Measurements from ENCODE around the gene TMEM123. TPM values are rescaled to one million over a fixed set of nuclear protein-coding genes. Genes with fewer than 3 reads are reported as not detected.

The TMEM123 gene
- total and polyA plus RNA-seq, 2 donors (not counting 1 experiment from before 2014, with no cell fraction given): 36.7 to 422 TPM

DNA sequence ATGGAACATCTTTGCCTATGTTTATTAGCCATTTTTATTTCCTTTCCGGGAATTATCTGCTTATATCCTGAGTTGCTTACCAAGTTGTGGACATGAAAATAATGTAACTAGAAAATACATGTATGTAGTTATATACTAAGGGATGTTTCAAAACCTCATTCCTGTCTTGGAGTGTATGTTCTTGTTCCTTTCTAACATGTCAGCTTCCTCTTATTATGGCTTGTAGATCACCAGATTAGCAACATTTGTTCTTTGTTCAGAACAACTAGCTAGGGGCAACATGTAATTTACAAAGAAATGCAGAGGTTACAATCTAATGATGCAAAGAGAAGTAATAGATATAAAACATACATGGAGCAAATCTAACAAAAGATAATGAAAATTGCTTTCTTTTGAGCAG, 13.1 kb upstream of the TMEM123 start:
- H3K27ac ChIP-seq (ENCODE audit: low read length in 2 of 2): peak overlapping the region in 1 of 2 donors; percentile 9
- intact Hi-C loops (cut with micrococcal nuclease): no loop called here
- WGBS (ENCODE audit: insufficient coverage): no CpG with 5 or more reads among the region's 1 CpG

More for the DNA sequence above, 13.1 kb upstream of the TMEM123 start:
- ATAC-seq (ENCODE audit: low read depth) (peak; percentile 21), DNase-seq (no peak)
- CTCF ChIA-PET: interaction anchor here (0.8 to 1.5 kb wide), 3 partner anchors 8 to 123 kb away, joined by 3 to 5 read pairs (median 3); partner anchors contain the start of gene TMEM123
- Histone ChIP-seq H3K4me3 (ENCODE audit: control extremely low read depth in 1 of 5, extremely low read depth in 1 of 5, insufficient read depth in 1 of 5, low read depth in 2 of 5, low read length in 4 of 5) (peak overlapping the region in 1 of 5 experiments; percentile 31), H3K4me2 (replicated peaks; ENCODE audit: low read depth, low read length, poor library complexity, severe bottlenecking) (peak overlapping the region; percentile 42), H3K79me2 (ENCODE audit: control insufficient read depth, insufficient read depth, low read length) (no peaks in the 10 kb centered on the region), H3K4me1 (ENCODE audit: control insufficient read depth in 2 of 2, insufficient read depth in 2 of 2, low read length in 2 of 2) (peaks cover 29 to 42% of the 10 kb centered on the region in 2 donors), H3K36me3 (replicated peaks in 1 of 2; ENCODE audit: control extremely low read depth in 1 of 2, control insufficient read depth in 1 of 2, extremely low read depth in 1 of 2, insufficient read depth in 2 of 2, low read length in 1 of 2) (no peaks in the 10 kb centered on the region), H3K9me3 (ENCODE audit: control extremely low read depth in 1 of 3, control insufficient read depth in 2 of 3, insufficient read depth in 1 of 3, low read length in 2 of 3) (peaks cover 0 to 4% (median 0%) of the 10 kb centered on the region in 3 donors), H3K27me3 (replicated peaks in 1 of 4; ENCODE audit: control extremely low read depth in 1 of 4, control insufficient read depth in 3 of 4, insufficient read depth in 4 of 4, low read length in 3 of 4) (no peaks in the 10 kb centered on the region), H4K20me1 (ENCODE audit: control insufficient read depth, insufficient read depth, low read length, poor library complexity, severe bottlenecking) (no peaks in the 10 kb centered on the region), H3K9ac (ENCODE audit: low read length) (no peak overlapping the region), H2AFZ (ENCODE audit: insufficient read depth, low read depth, low read length, poor library complexity, severe bottlenecking) (no peak overlapping the region)
- TF ChIP-seq EZH2 (IDR thresholded peaks at IDR 0.05; ENCODE audit: borderline replicate concordance, insufficient read depth, low read depth, low read length, poor library complexity, severe bottlenecking) (no peak), CTCF (IDR thresholded peaks at IDR 0.05) (no peak)
- Mint-ChIP-seq H3K4me3 (peak overlapping the region; percentile 30), H3K27me3 (no peaks in the 10 kb centered on the region), H3K27ac (no peak overlapping the region), H3K4me1 (peaks cover 54% of the 10 kb centered on the region), H3K9me3 (ENCODE audit: insufficient read depth) (no peaks in the 10 kb centered on the region)
- POLR2A ChIA-PET: interaction anchor here (0.6 to 1.9 kb wide), 2 partner anchors 14 to 40 kb away, joined by 4 to 9 read pairs; no protein-coding TSS in a partner anchor

All from B cell (primary cell).